SK-N-SH (cell line): ENCODE results near the gene FATE1. TPM values are rescaled to one million over a fixed set of nuclear protein-coding genes. Genes with fewer than 3 reads are reported as not detected.

Experiments
- CTCF ChIA-PET: fragments of 300-600, 350-600 bp; formaldehyde crosslinking; extraction: SDS; loops from one replicate; lab custom pipeline; 2021; lab: Yijun Ruan, JAX
- POLR2A ChIA-PET: fragments of 350-600 bp; sonication (Branson Sonifier 250); formaldehyde crosslinking; extraction: SDS; loops from one replicate; lab custom pipeline; 2020; ENCODE audit warnings: antibody characterized with exemption, inconsistent platforms; lab: Yijun Ruan, JAX
- DNase-seq: peaks from one replicate; pipeline ENCODE4 v3.0.0; 2012
- H2AFZ ChIP-seq: fragments of 200-600 bp; sonication (generic); 2 replicates; pipeline ENCODE4 v1.8.1; 2016; ENCODE audit warnings: antibody characterized with exemption, mild to moderate bottlenecking, low read depth
- H3F3A ChIP-seq: fragments of 200-600 bp; sonication (generic); replicated peaks from 2 replicates; pipeline ENCODE3; 2016; ENCODE audit warnings: antibody characterized with exemption, mild to moderate bottlenecking; ENCODE audit not compliant: insufficient read depth
- H3K27ac ChIP-seq, 2 experiments: fragments of 200-500 bp in 1 of 2; fragments of 200-600 bp in 1 of 2; sonication (Bioruptor generic) in 1 of 2; sonication (generic), shearing (Covaris generic) in 1 of 2; 2 replicates each; pipeline versions ENCODE4 v1.5.1 to v1.6.1; 2014 to 2016; ENCODE audit warnings: low read depth in 2 of 2, inconsistent platforms in 1 of 2, low read length in 1 of 2, mild to moderate bottlenecking in 1 of 2, mixed read lengths in 1 of 2
- H3K27me3 ChIP-seq: fragments of 200-600 bp; sonication (generic), shearing (Covaris generic); 2 replicates; pipeline ENCODE4 v1.6.1; 2016; ENCODE audit warnings: mixed run types; ENCODE audit not compliant: insufficient read depth
- H3K36me3 ChIP-seq, 2 experiments: fragments of 200-500 bp in 1 of 2; fragments of 200-600 bp in 1 of 2; sonication (Bioruptor generic) in 1 of 2; sonication (generic) in 1 of 2; replicated peaks in 1 of 2; 2 replicates each; pipeline versions ENCODE3 to v1.5.1; 2014 to 2016; ENCODE audit warnings: low read length in 1 of 2, mild to moderate bottlenecking in 1 of 2; ENCODE audit not compliant: insufficient read depth in 2 of 2, control insufficient read depth in 1 of 2
- H3K4me1 ChIP-seq, 2 experiments: fragments of 200-500 bp in 1 of 2; fragments of 200-600 bp in 1 of 2; sonication (Bioruptor generic) in 1 of 2; sonication (generic), shearing (Covaris generic) in 1 of 2; 2 replicates each; pipeline versions ENCODE4 v1.5.1 to v1.6.1; 2014 to 2016; ENCODE audit warnings: low read depth in 1 of 2, low read length in 1 of 2, mixed run types in 1 of 2; ENCODE audit not compliant: insufficient read depth in 2 of 2, control insufficient read depth in 1 of 2
- H3K4me2 ChIP-seq: fragments of 200-600 bp; sonication (generic), shearing (Covaris generic); 2 replicates; pipeline ENCODE4 v1.6.1; 2017; ENCODE audit warnings: mixed run types
- H3K4me3 ChIP-seq, 2 experiments: fragments of 200-500 bp in 1 of 2; fragments of 200-600 bp in 1 of 2; sonication (Bioruptor generic) in 1 of 2; sonication (generic), shearing (Covaris generic) in 1 of 2; 2 replicates each; pipeline versions ENCODE4 v1.5.1 to v1.8.1; 2014 to 2016; ENCODE audit warnings: low read depth in 2 of 2, inconsistent platforms in 1 of 2, low read length in 1 of 2, mild to moderate bottlenecking in 1 of 2, mixed read lengths in 1 of 2, moderate library complexity in 1 of 2
- H3K79me2 ChIP-seq: fragments of 200-600 bp; sonication (generic); 2 replicates; pipeline ENCODE4 v1.8.1; 2017; ENCODE audit warnings: mild to moderate bottlenecking; ENCODE audit not compliant: insufficient read depth
- H3K9ac ChIP-seq: fragments of 200-600 bp; sonication (generic); 2 replicates; pipeline ENCODE4 v1.6.1; 2017; ENCODE audit warnings: mixed run types
- H3K9me2 ChIP-seq: fragments of 200-600 bp; sonication (generic); 2 replicates; pipeline ENCODE4 v1.6.1; 2017; ENCODE audit warnings: mixed run types
- H3K9me3 ChIP-seq: fragments of 200-600 bp; sonication (generic); 2 replicates; pipeline ENCODE4 v1.6.1; 2017; ENCODE audit warnings: mixed run types, mild to moderate bottlenecking, moderate library complexity
- H4K20me1 ChIP-seq: fragments of 200-600 bp; sonication (generic); 2 replicates; pipeline ENCODE4 v1.6.1; 2017; ENCODE audit warnings: mild to moderate bottlenecking, mixed run types; ENCODE audit not compliant: insufficient read depth
- CTCF ChIP-seq: fragments of 200-600 bp; sonication (generic); IDR thresholded peaks from 2 replicates; pipeline ENCODE4 v1.6.1; 2017; ENCODE audit warnings: antibody characterized with exemption, mild to moderate bottlenecking, moderate library complexity
- ELF1 ChIP-seq: IDR thresholded peaks from 2 replicates; pipeline ENCODE4 v1.4.0; 2012
- EP300 ChIP-seq, 2 experiments: IDR thresholded peaks; 2 replicates each; pipeline versions ENCODE4 v1.4.0 to v1.6.1; 2012; ENCODE audit warnings: borderline replicate concordance in 1 of 2, low read depth in 1 of 2, low read length in 1 of 2
- EZH2phosphoT487 ChIP-seq: fragments of 200-600 bp; sonication (generic); IDR thresholded peaks from 2 replicates; pipeline ENCODE4 v1.6.1; 2017; ENCODE audit warnings: low read depth, mixed run types, mild to moderate bottlenecking, antibody characterized with exemption, moderate library complexity, borderline replicate concordance
- MXI1 ChIP-seq: IDR thresholded peaks from 2 replicates; pipeline ENCODE4 v1.6.1; 2012; ENCODE audit warnings: mild to moderate bottlenecking, low read depth, low read length, improper control_type of control experiment
- NFIC ChIP-seq: IDR thresholded peaks from 2 replicates; pipeline ENCODE4 v1.4.0; 2012; ENCODE audit warnings: borderline replicate concordance
- RAD21 ChIP-seq: IDR thresholded peaks from 2 replicates; pipeline ENCODE4 v1.6.1; 2012; ENCODE audit warnings: mild to moderate bottlenecking, low read length
- REST ChIP-seq: IDR thresholded peaks from 2 replicates; pipeline ENCODE4 v1.6.1; 2012; ENCODE audit warnings: mild to moderate bottlenecking, low read depth, low read length, moderate library complexity
- RFX5 ChIP-seq: IDR thresholded peaks from 2 replicates; pipeline ENCODE4 v1.6.1; 2012; ENCODE audit warnings: mild to moderate bottlenecking, improper control_type of control experiment, low read length
- RXRA ChIP-seq: IDR thresholded peaks from 2 replicates; pipeline ENCODE4 v1.4.0; 2012; ENCODE audit warnings: low read depth, mild to moderate bottlenecking, borderline replicate concordance
- SIN3A ChIP-seq: IDR thresholded peaks from 2 replicates; pipeline ENCODE4 v1.6.1; 2012; ENCODE audit warnings: low read depth, mild to moderate bottlenecking, low read length, moderate library complexity, borderline replicate concordance
- TAF1 ChIP-seq: IDR thresholded peaks from 2 replicates; pipeline ENCODE4 v1.6.1; 2012; ENCODE audit warnings: low read depth, mild to moderate bottlenecking, low read length, moderate library complexity, borderline replicate concordance
- TCF12 ChIP-seq: IDR thresholded peaks from 2 replicates; pipeline ENCODE4 v1.4.0; 2012
- ZBTB33 ChIP-seq: IDR thresholded peaks from 2 replicates; pipeline ENCODE4 v1.4.0; 2012; ENCODE audit warnings: low read depth, borderline replicate concordance
- WGBS: methylation state at CpG from one replicate; pipeline ENCODE4 v1.1.6; 2017; ENCODE audit warnings: low lambda C conversion rate; 5-methylcytosine and 5-hydroxymethylcytosine counted together
- polyA plus RNA-seq, 3 experiments: library from polyadenylated mRNA; depleted of rRNA; stranded (reverse); fragments of >200 nt; gene quantifications; 2 replicates each; pipeline ENCODE4 v1.2.3, GENCODE V29; 2012

FATE1 gene
- polyA plus RNA-seq, 1 of the 3 experiments (the other 2 are of a cell fraction): not detected

- Histone ChIP-seq H4K20me1 (no peaks in the 10 kb centered on the region), H3K9me3 (no peaks in the 10 kb centered on the region), H3K27me3 (peaks cover 28% of the 10 kb centered on the region; the same call in 1 of the 2 replicates), H3K9me2 (no peaks in the 10 kb centered on the region), H3K4me2 (no peak within 1 kb of the TSS), H3K4me3 (no peak within 1 kb of the TSS), H3K36me3 (no peaks in the 10 kb centered on the region), H3K9ac (no peak within 1 kb of the TSS), H3K79me2 (no peaks in the 10 kb centered on the region), H3K4me1 (no peaks in the 10 kb centered on the region), H3K27ac (no peak within 1 kb of the TSS), H3F3A (no peaks in the 10 kb centered on the region), H2AFZ (no peak within 1 kb of the TSS)
- TF ChIP-seq RXRA (no peak), ELF1 (no peak), TAF1 (no peak), ZBTB33 (no peak), CTCF (no peak), RAD21 (no peak), SIN3A (no peak), MXI1 (no peak)
- no peak for DNase-seq
- CTCF ChIA-PET: no interaction called here
- 25% methylated on average over 12 of the region's 100 CpGs for WGBS
- POLR2A ChIA-PET: no interaction called here
Observed at GRCh38 chrX:151694661-151695582, 20.9 kb upstream of the FATE1 start, which contains the start of gene PRRG3. PRRG3 (plus strand) TSS chrX:151695458; CDS start chrX:151698815, 3,357 bp downstream.

GRCh38 chrX:151695583-151696340 is 20.1 kb upstream of the FATE1 start:
- ChIA-PET POLR2A (no interaction called here), CTCF (no interaction called here)
- Histone ChIP-seq H4K20me1 (no peaks in the 10 kb centered on the region), H2AFZ (no peak overlapping the region), H3K9me3 (no peaks in the 10 kb centered on the region), H3K4me2 (no peak overlapping the region), H3K9me2 (no peaks in the 10 kb centered on the region), H3K9ac (no peak overlapping the region), H3K4me1 (no peaks in the 10 kb centered on the region), H3K4me3 (no peak overlapping the region), H3K36me3 (no peaks in the 10 kb centered on the region), H3K27ac (no peak overlapping the region), H3F3A (no peaks in the 10 kb centered on the region), H3K27me3 (peaks cover 28% of the 10 kb centered on the region; the same call in 1 of the 2 replicates), H3K79me2 (no peaks in the 10 kb centered on the region)
- 11% methylated on average over 18 of the region's 19 CpGs for WGBS
- DNase-seq: no peak
- TF ChIP-seq NFIC: no peak
- TF ChIP-seq EP300 (IDR thresholded peaks at IDR 0.05; ENCODE audit: borderline replicate concordance in 1 of 2, low read depth in 1 of 2, low read length in 1 of 2): no peak
- TF ChIP-seq REST: no peak
- no peak for TF ChIP-seq RXRA
- TF ChIP-seq RFX5: no peak
- no peak for TF ChIP-seq ELF1
- TF ChIP-seq TCF12: no peak
- TF ChIP-seq CTCF: no peak
- TF ChIP-seq EZH2phosphoT487: no peak
